ENCODE results near the gene OSM. TPM values are rescaled to one million over a fixed set of nuclear protein-coding genes. Genes with fewer than 3 reads are reported as not detected.

OSM gene
- not detected in 2 replicates for total RNA-seq (2014; rRNA removed; shearing (Covaris generic); ENCODE audit: low replicate concordance)

DNA sequence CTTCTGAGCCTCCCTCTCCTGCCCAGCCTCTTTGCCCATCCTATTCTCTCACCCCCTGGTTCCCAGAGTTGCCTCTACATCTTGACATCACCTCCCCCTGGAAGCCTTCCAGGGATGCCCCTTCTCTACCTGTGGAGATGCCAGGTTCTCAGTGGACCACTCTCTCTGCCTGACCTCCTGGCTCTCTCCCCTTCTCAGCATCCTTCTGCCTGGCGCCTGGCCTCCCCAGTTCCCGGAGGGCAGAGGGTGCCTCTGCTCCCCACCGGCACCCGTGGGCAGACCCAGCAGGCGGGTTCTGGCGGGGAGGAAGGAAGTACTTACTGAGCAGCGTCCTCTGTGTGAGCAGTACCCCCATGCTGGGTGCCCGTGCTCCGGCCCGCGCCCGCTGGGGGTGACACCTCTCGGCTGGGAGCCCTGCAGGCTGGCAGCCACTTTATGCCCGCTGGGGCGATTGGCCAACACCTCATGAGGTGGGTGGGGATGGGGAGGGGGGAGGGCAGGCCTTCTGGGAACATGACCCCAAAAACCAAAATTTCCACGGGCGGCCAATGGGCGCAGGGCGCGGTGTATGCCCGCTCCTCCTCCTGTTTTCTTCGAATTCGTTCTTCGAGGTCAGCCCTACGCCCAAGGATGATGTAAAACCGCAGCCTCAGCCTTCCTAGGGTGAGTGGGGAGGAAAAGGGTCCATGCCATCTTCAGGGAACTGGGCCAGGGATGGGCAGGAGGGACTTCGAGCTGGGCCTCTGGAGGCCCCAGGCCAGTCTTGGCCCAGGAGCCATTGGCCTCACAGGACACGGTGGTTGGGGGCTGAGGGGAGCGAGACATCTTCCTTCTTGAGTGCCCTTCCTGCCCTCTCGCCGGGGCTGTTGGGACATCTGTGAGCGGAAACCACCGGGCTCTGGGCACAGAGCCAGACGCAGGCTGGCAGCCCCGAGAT is at the start of gene OSM:
Gene OSM (minus strand): TSS at position 407 of the 937 bp plus-strand sequence. CDS start 52 bp downstream, at position 355.
- in situ Hi-C loops (cut with HindIII; ENCODE audit: low pct_unique_long_range_greater_than_20kb, low sequenced_read_pairs) = no loop called here
- DNase-seq (ENCODE audit: low read depth) = no peak

DNA sequence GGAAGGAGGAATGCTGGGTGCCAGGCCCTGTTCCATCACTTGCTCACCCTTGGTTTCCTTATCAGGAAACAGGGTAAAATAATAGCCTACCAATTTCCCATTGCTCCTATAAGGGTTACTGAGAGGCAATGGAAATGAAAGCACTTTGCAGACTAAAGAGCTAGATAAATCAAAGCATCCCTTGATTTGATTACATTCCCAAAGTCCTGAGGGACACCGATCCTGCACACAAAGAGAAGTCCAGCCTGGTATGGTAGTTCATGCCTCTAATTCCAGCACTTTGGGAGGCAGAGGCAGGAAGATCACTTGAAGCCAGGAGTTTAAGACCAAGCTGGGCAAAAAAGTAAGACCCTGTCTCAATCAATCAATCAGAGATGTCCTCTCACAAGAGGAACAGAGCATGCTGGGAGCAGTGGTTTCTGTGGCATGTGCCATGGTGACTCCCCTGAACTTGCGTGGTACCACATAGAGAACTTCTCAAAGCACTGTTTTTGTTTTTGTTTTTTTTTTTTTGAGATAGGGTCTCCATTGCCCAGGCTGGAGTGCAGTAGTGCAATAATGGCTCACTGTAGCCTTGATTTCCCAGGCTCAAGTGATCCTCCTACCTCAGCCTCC is 49.4 kb upstream of the OSM start:
- DNase-seq (ENCODE audit: low read depth) = no peak
- in situ Hi-C loops (cut with HindIII; ENCODE audit: low pct_unique_long_range_greater_than_20kb, low sequenced_read_pairs) = no loop called here

DNA sequence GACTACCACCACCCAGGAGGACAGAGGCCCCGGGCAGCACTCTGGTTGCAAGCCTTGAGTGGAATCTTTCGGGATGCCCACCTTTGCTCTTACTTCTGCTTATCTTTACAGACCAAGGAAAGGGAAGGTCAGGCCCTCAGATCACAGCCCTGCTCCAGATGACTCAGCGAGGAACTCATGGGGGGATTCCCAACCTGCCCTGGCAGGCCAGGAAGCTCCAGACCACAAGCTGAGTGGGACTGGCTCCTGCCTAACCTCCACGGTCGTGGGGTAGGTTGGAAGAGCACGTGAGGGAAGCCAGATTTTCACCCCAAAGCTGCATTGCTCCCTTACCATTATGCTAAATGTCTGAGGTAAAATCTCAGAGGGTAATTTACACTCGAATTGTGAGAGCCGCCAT is 48.3 kb upstream of the OSM start:
- in situ Hi-C loops (cut with HindIII; ENCODE audit: low pct_unique_long_range_greater_than_20kb, low sequenced_read_pairs) = no loop called here
- peak; percentile 72 for DNase-seq (ENCODE audit: low read depth)

DNA sequence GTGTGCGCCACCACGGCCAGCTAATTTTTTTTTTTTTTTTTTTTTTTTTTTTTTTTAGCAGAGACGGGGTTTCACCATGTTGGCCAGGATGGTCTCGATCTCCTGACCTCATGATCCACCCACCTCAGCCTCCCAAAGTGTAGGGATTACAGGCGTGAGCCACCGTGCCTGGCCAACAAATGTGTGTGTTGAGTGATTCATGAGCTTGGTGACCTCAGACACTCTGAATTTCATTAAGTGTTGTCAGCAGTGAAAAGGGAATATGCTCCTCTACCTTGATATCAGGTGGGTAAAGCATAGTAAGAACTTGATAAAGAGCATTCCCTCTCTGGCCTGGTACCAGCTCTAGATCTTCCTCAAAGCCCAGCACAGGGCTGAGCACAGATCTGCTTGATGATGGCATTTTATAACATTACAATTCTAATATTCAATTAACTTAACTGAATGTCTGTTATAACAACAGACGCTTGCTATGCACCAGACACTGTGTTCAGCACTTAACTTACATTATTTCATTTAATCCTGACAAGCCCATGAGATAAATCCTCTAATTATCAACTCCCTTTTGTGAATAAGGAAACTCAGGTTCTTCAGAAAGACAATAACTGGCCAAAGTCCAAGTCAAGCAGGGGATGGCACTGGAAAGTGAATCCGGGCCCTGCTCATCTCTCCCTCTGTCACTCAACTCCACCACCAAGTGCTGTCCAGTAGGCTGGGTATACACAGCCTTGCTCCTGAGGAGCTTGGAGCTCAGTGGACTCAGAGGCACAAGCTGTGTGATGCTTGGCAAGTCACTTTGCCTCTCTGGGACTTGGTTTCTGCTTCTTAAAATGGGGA is 47.1 kb upstream of the OSM start:
- DNase-seq (ENCODE audit: low read depth) = peak; percentile 48
- in situ Hi-C loops (cut with HindIII; ENCODE audit: low pct_unique_long_range_greater_than_20kb, low sequenced_read_pairs) = no loop called here

DNA sequence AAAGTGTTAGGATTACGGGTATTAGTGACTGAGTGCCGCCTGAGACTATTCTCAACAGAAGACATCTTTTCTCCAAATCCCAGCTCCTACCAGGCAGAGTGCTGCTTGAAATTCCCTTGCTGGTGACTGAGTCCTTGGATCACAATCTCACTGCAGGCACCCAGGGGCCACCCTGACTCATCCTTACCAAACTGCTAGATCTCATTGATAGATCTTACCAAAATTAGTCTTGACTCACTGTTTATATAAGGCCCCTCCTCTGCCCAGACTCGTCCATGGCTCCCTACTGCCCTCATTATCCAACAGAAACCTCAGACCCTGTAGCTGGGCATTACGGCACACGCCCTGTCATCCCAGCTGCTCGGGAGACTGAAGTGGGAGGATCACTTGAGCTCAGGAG is 45.4 kb upstream of the OSM start:
- DNase-seq (ENCODE audit: low read depth) = peak; percentile 97
- in situ Hi-C loops (cut with HindIII; ENCODE audit: low pct_unique_long_range_greater_than_20kb, low sequenced_read_pairs) = no loop called here

DNA sequence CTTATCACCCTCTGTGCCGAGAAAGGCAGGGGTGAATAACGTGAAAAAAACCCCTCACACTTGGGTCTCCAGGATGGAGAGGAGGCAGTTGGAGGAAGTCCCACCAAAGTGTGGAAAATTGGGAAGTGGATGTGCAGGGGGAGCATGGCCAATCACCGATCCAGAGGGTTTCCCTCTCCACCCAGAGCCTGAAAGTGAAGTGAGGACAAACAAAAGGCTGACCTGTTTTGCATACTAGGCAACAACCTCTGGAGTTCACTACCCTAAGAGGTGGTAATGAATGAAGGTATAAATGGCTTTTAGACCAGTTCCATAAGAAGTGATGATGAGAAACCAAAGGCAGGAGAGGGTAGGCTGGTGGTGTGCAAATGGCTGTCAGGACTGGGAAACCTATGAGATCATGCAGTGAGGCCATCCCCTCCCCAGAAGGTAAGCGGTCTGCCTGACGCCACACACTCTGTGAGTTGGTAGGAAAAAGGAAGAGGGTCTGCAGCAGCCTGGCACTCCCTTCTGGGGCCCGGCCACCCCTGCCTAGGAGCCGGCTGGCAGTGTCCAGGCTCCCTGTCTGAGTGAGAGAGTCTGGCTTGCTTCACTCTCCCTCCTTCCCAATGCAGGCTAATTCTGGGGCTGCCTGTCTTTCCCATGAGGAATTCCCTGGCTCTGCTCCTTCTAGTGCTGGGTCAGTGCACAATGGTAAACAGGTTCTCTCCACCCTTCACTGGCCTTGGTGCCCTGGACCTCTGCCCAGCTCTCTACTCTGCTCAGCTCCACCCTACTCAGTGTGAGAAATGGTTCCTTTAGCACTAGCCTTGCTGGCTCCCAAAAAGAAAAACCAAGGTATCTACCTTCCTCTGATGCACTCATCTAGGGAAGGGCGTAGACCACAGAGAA is 44.5 kb upstream of the OSM start:
- peak; percentile 97 for DNase-seq (ENCODE audit: low read depth)
- in situ Hi-C loops (cut with HindIII; ENCODE audit: low pct_unique_long_range_greater_than_20kb, low sequenced_read_pairs) = no loop called here

DNA sequence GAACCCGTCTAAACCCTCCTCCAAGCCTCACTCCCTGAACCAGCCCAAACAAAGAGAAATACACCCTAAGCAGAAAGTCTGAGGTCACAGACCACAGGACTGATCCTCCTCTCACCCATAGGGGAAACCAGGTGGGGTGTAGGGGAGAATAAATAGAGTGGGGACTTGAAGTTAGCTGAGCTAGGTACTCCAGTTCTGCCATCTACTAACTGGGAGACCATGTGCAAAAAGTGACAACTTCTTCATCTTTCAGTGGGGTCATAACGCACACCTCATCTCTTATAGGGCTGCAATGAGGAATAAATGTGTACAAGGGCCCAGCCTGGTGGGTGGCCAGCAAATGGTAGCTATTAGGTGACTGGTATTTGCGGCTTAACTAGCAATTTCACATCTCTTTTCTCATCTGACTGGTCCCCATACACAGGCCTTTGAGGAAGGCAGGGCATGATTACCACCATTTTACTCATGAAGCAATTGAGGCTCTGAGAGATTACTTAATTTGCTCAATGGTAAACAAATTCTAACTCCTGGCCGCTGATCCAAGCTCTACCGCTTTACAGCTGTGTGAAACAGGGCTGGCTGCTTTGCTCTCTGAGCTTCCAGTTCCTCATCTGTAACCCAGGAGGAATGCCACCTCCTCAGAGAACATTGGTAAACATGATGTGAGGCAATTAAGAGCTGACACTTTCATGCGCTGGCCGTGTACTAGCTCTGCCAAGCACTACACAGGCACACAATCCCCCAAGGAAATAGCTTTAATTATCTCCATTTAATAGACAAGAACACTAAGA is 43.5 kb upstream of the OSM start:
- in situ Hi-C loops (cut with HindIII; ENCODE audit: low pct_unique_long_range_greater_than_20kb, low sequenced_read_pairs) = no loop called here

DNA sequence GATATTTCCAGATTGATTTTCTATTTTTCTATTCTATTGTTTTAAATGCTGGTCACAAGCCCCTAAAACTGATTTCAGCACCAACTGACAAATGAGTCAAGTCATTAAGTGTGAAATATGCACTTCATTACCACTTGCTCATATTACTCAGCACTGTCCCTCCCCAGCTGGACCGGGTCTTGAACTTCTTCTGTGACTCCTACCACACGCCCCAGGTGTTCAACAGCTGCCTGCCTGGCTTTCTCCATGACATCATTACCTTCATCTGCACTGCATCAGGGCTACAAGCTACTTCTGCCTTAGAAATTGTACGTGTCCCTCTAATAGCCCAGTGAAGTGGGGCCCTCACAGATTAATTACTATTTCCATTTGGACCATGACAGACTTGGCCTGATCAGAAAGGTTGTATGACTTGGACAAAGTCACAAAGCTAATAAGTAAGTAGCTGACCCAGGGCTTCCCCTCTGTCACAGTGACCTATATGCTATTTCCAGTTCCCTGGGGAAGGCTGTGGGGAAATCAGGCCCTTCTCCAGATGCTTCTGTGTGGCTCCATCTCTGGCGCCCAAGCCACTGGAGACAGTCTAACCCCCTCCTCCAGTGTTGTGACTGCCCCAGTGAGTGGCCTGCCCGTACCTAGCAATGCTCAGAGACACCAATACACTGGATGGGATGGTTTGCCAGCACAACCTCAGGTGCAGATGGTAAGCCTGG is 42.0 kb upstream of the OSM start:
- in situ Hi-C loops (cut with HindIII; ENCODE audit: low pct_unique_long_range_greater_than_20kb, low sequenced_read_pairs) = no loop called here
- peak; percentile 57 for DNase-seq (ENCODE audit: low read depth)

More for the DNA sequence above, 43.5 kb upstream of the OSM start:
- DNase-seq (ENCODE audit: low read depth) = peak; percentile 59

DNA sequence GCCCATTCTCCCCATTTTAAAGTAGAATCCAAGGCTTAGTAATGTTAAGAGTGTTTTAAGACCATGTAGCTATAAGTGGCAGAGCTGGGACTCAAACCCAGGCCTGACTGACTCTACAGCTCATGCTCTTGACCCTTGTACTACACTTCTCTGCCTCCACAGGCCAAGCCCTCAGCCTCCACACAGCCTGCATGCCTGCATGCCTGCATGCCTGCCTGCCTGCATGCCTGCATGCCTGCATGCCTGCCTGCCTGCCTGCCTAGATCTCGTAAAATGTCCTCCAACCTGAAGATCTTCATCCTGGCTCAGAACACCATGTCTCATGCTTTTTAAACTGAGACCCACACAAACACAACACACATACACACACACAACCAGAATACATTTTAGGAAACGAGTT is 41.4 kb upstream of the OSM start:
- in situ Hi-C loops (cut with HindIII; ENCODE audit: low pct_unique_long_range_greater_than_20kb, low sequenced_read_pairs) = no loop called here

DNA sequence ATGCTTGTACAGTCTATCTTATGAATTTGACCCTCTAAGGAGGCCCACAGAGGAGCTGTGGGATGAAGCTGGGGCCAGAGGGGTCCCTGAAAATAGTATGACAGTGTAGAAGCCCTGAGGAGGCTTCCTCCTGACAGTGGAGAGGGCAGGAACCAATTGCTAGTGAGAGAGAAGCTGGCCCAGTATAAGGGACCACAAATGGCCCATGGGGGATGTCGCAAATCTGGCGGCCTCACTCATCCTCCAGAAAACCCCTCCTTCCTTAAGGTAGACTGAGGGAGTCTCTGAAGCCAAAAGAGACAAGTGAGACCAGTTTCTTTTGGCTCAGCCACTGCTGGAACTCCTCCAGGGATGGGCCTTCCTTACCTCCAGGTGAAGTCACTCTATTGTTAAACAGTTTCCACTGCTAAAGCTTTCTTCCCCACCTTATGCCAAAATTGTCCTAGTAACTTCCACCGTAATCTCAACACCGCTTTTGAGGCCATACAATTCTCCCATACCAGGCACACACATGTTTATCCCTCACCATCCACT is 40.5 kb upstream of the OSM start:
- no peak for DNase-seq (ENCODE audit: low read depth)
- in situ Hi-C loops (cut with HindIII; ENCODE audit: low pct_unique_long_range_greater_than_20kb, low sequenced_read_pairs) = no loop called here

More for the DNA sequence above, 41.4 kb upstream of the OSM start:
- DNase-seq (ENCODE audit: low read depth) = no peak

DNA sequence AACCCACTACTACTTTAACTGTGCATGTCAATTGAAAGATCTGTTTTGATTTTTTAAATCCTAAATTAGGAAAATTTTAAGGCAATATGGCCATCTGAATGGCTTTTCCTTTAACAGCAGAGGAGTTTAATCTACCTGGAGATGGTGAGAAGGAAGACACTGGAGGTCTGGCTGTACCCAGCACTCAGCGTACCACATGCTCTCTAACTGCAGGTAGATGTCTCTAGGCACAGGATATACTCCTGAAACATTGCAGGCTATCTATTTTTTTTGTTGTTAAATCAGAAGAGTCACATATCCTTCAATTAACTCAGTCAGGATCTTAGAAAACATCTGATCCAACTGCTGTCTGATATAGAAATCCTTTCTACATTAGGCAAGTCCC is 40.0 kb upstream of the OSM start:
- DNase-seq (ENCODE audit: low read depth) = no peak
- in situ Hi-C loops (cut with HindIII; ENCODE audit: low pct_unique_long_range_greater_than_20kb, low sequenced_read_pairs) = no loop called here

DNA sequence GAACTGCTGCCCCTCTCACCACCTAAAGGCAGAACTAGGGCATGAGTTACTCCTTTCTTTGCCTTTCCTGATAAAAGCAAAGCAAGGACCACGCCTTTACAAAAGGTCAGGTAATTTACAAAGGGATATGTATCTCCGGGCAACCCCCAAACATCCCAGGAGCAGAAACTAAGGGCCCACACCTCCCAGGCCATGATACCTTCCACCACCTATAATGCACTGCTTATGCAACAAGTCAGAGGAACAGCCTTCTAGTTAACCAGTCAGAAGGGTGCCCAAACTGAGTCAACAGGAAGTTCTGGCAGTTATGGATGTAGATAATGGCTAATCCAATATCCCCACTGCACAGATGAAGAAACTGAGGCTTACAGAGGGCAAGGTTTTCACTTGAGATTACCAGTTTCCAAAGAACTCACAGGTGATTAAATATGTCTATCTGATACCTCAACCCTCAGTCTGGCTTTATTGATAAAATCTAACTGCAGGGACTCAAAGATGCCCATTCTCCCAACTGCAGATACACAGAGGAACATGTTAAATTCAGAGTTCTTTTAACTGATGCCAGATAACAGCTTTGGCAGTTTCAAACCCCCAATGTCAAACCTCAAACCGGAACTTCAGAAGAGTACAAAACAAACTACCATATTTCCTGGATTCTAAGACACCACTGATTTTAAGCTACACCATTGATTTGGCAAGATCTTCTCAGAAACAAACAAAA is 39.4 kb upstream of the OSM start:
- in situ Hi-C loops (cut with HindIII; ENCODE audit: low pct_unique_long_range_greater_than_20kb, low sequenced_read_pairs) = no loop called here
- DNase-seq (ENCODE audit: low read depth) = no peak

DNA sequence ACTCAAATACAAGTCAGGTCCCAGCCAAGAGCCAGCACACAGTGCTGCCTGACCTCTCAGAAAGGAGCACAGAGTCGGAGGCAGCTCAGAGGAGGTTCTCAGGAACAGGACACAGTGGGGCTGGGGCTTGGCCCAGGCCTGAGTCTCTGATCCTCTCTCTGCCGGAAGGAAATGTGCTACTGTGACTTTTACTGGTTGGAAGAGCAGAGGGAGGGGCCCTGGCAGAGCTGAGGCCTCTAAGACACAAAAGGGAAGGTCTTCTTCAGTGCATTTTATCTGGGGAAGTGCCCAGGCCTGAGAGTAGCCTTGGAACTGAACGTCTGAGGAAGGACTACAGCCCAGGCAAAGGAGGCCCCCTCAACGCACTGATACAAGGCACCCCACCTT is 38.9 kb upstream of the OSM start:
- in situ Hi-C loops (cut with HindIII; ENCODE audit: low pct_unique_long_range_greater_than_20kb, low sequenced_read_pairs) = no loop called here
- DNase-seq (ENCODE audit: low read depth) = no peak

DNA sequence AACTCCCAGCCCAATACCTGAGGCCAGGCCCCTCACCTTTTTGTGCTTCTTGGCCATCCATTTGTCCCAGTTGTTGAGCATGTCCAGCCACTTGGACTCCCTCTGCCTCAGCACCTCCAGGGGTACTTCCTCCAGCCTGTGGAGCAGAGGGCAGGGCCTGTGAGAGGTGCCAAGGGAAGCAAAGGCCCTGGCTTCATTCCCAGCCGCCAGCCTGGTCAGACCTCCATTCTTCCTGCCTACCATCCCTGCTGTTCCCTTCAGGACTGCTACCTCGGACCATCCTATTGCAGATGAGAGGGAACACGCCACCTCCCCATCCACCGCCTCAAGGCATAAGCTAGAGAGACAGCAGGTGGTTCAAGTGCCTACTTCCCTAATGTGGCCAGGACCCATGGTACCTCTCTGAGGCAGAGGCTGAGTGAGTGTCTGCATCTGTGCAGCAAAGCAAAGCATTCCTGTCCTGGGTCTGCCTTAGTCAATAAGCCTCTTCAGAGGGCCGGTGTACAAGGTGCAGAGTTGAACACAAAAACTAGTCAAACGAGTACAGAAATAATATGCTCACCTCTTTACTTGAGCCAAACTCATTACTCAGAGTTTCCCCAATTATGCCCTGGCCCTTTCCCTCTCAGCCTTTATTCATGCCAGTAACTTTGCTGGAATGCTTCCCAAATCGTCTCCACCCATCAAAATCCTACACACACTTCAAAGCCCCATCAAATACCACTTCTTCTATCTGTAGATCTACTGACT is 38.0 kb upstream of the OSM start:
- DNase-seq (ENCODE audit: low read depth) = no peak
- in situ Hi-C loops (cut with HindIII; ENCODE audit: low pct_unique_long_range_greater_than_20kb, low sequenced_read_pairs) = no loop called here

DNA sequence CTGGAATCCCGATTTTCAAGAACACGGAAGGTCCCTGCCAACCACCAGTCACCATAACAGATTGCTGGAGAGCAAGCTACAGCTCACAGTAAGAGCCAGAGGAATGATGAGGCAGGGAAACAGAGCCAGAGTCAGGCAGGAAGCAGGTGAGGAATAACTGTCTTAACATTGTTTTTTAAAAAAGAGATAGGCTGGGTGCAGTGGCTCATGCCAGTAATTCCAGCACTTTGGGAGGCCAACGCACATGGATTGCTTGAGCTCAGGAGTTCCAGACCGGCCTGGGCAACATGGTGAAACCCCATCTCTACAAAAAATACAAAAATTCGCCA is 36.1 kb upstream of the OSM start:
- in situ Hi-C loops (cut with HindIII; ENCODE audit: low pct_unique_long_range_greater_than_20kb, low sequenced_read_pairs) = no loop called here
- no peak for DNase-seq (ENCODE audit: low read depth)
